Stimulated activated CD8-positive, alpha-beta memory T cell treated with anti-CD3 and anti-CD28 coated beads, Interleukin-7, amount 100 ng/mL, for 1 hour (primary cell): Measurements from ENCODE around the gene DHX15.
"Not testable (repeated sequence)": the region's sequence is repeated elsewhere in the genome, so short reads cannot be mapped to it uniquely, and the experiment has no call there.

ENCODE experiments used
- DNase-seq, 2 donors: peaks; one replicate each; pipeline ENCODE4 v3.0.0-alpha.2; 2020; ENCODE audit warnings: low read depth in 2 of 2

The DHX15 gene

GRCh38 chr4:24544208-24544988 lies 40.0 kb downstream of the DHX15 start:
- DNase-seq = no peak

- DNase-seq = no peak
Measured at GRCh38 chr4:24537025-24537424, 47.3 kb downstream of the DHX15 start.

- DNase-seq = no peak
Measured at GRCh38 chr4:24535399-24535798, 49.0 kb downstream of the DHX15 start.

GRCh38 chr4:24533364-24533763 lies 51.0 kb downstream of the DHX15 start:
- DNase-seq = no peak

GRCh38 chr4:24529555-24529954 lies 54.8 kb downstream of the DHX15 start:
- DNase-seq = no peak

- no peak for DNase-seq
Measured at GRCh38 chr4:24527371-24527770, 57.0 kb downstream of the DHX15 start.

GRCh38 chr4:24521544-24521943 lies 62.8 kb downstream of the DHX15 start:
- DNase-seq = no peak

GRCh38 chr4:24519649-24520048 lies 64.7 kb downstream of the DHX15 start:
- DNase-seq = no peak

- no peak for DNase-seq
Measured at GRCh38 chr4:24517676-24518075, 66.7 kb downstream of the DHX15 start.

- DNase-seq = no peak
Measured at GRCh38 chr4:24516926-24517325, 67.4 kb downstream of the DHX15 start.

- no peak for DNase-seq
Measured at GRCh38 chr4:24515698-24516097, 68.7 kb downstream of the DHX15 start.

- DNase-seq = no peak
Measured at GRCh38 chr4:24514808-24515207, 69.5 kb downstream of the DHX15 start.

GRCh38 chr4:24513718-24514117 lies 70.6 kb downstream of the DHX15 start:
- DNase-seq = no peak

- DNase-seq = no peak
Measured at GRCh38 chr4:24511371-24512063, 72.8 kb downstream of the DHX15 start.

GRCh38 chr4:24510091-24510490 lies 74.3 kb downstream of the DHX15 start:
- DNase-seq = no peak

- DNase-seq = no peak
Measured at GRCh38 chr4:24508541-24508940, 75.8 kb downstream of the DHX15 start.

- DNase-seq = no peak
Measured at GRCh38 chr4:24507439-24507838, 76.9 kb downstream of the DHX15 start.

GRCh38 chr4:24503090-24503489 lies 81.3 kb downstream of the DHX15 start:
- not testable (repeated sequence) for DNase-seq

GRCh38 chr4:24497221-24497620 lies 87.1 kb downstream of the DHX15 start:
- DNase-seq = no peak

- no peak for DNase-seq
Measured at GRCh38 chr4:24496597-24496996, 87.8 kb downstream of the DHX15 start.

GRCh38 chr4:24495388-24495787 lies 89.0 kb downstream of the DHX15 start:
- no peak for DNase-seq

- DNase-seq = no peak
Measured at GRCh38 chr4:24489870-24490269, 94.5 kb downstream of the DHX15 start.

- peak in 1 of 2 donors; percentile 30 for DNase-seq
Measured at GRCh38 chr4:24488399-24489164, 95.8 kb downstream of the DHX15 start.
